ENCODE results near the gene SUGCT. TPM values are rescaled to one million over a fixed set of nuclear protein-coding genes. Genes with fewer than 3 reads are reported as not detected.

The SUGCT gene
- total RNA-seq, 1 donor from 2014 or later = 9.8 TPM

DNA sequence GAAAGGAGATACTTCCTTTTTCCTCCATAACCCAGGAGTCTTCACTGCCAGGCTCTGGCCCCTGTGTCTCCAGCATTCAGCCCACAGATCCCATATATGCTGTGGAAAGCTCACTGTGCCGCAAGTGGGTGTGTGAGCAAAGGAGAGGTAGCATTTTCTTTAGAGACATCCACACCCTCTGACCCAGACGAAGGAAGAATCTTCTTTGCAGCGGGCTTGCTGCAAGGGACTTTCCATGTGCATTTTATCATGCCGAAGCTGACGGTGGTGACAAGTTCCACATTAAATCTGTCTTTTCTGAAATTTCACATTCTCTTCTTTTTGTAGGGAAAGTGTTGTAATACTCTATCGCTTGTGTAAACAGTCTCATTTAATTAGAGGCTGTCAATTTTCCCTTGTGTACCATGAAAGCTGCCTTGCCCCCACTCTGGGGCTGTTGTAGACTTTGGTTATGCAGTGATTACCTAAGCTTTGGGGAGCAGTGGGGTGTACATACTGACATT is 409.5 kb downstream of the SUGCT start:
- no peak overlapping the region for H3K4me3 ChIP-seq
- intact Hi-C loops (cut with DNase I) = no loop called here
- H3K27ac ChIP-seq = peak overlapping the region; percentile 47 to 62
- H3K4me1 ChIP-seq = peaks cover 5 to 25% of the 10 kb centered on the region in 2 donors
- no peaks in the 10 kb centered on the region for H3K27me3 ChIP-seq
- DNase-seq (ENCODE audit: low spot score in 2 of 2) = no peak
- TF ChIP-seq CTCF (IDR thresholded peaks at IDR 0.05) = no peak
- H3K9me3 ChIP-seq = no peaks in the 10 kb centered on the region
- no peaks in the 10 kb centered on the region for H3K36me3 ChIP-seq

- Histone ChIP-seq H3K27me3 (no peaks in the 10 kb centered on the region), H3K27ac (peak overlapping the region; percentile 47 to 62), H3K9me3 (no peaks in the 10 kb centered on the region), H3K36me3 (no peaks in the 10 kb centered on the region), H3K4me1 (peaks cover 5 to 25% of the 10 kb centered on the region in 2 donors), H3K4me3 (no peak overlapping the region)
- no peak for DNase-seq (ENCODE audit: low spot score in 2 of 2)
- intact Hi-C loops (cut with DNase I) = no loop called here
- TF ChIP-seq CTCF (IDR thresholded peaks at IDR 0.05) = no peak
These were observed 410.1 kb downstream of the SUGCT start for GRCh38 chr7:40544871-40545303.

- intact Hi-C loops (cut with DNase I) = no loop called here
- Histone ChIP-seq H3K27me3 (no peaks in the 10 kb centered on the region), H3K4me3 (no peak overlapping the region), H3K4me1 (peaks cover 5 to 25% of the 10 kb centered on the region in 2 donors), H3K27ac (peak overlapping the region; percentile 47 to 62), H3K36me3 (no peaks in the 10 kb centered on the region), H3K9me3 (no peaks in the 10 kb centered on the region)
- no peak for DNase-seq (ENCODE audit: low spot score in 2 of 2)
- no peak for TF ChIP-seq CTCF (IDR thresholded peaks at IDR 0.05)
These were observed 410.9 kb downstream of the SUGCT start for GRCh38 chr7:40545739-40546138.

DNA sequence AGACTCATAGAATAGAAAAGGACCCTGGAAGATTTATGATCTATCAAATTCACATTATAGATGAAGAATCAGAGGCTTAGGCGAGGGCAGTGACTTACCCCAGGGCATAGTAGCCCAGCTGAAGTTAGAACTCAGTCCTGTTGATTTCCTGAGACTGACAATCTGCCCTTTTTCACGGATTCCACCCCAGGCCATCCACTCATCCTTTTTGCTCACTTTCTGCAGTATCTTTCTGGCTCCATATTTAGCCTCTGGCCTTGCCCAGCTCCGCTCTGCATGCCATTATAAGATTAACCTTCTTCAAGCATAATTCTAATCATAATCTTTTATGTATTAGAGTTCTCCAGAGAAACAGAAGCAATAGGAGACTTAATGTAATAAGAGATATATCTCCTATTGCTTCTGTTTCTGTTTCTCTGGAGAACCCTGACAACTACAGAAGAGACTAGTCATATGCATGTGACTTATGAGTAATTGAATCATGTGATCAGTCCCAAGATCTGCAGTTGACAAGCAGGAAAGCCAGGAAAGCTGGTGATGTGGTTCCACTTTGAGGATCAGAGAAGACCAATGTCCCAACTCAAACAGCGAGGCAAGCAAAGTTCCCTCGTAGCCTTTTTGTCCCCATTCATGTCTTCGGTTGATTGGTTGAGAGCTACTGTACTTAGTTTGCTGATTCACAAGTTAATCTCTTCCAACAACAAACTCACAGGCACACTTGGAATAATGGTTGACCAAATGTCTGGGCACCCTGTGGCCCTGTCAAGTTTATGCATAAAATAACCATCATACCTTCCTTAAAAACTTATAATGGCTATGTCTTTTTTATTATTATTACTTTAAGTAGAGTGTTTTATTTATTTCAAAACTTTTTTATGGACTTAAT is 412.1 kb downstream of the SUGCT start:
- H3K27me3 ChIP-seq = no peaks in the 10 kb centered on the region
- no peak overlapping the region for H3K4me3 ChIP-seq
- H3K4me1 ChIP-seq = peaks cover 5 to 26% of the 10 kb centered on the region in 2 donors

GRCh38 chr7:40549372-40550039 is 414.7 kb downstream of the SUGCT start:
- peaks cover 0 to 16% of the 10 kb centered on the region in 2 donors for H3K4me1 ChIP-seq
- H3K27ac ChIP-seq = no peak overlapping the region
- H3K9me3 ChIP-seq = no peaks in the 10 kb centered on the region
- no peak for DNase-seq (ENCODE audit: low spot score in 2 of 2)
- H3K36me3 ChIP-seq = no peaks in the 10 kb centered on the region
- intact Hi-C loops (cut with DNase I) = no loop called here
- no peak overlapping the region for H3K4me3 ChIP-seq
- no peak for TF ChIP-seq CTCF (IDR thresholded peaks at IDR 0.05)
- H3K27me3 ChIP-seq = no peaks in the 10 kb centered on the region

More for the DNA sequence above, 412.1 kb downstream of the SUGCT start:
- no peak for TF ChIP-seq CTCF (IDR thresholded peaks at IDR 0.05)
- H3K36me3 ChIP-seq = no peaks in the 10 kb centered on the region
- peak overlapping the region in 1 of 2 donors; percentile 36 for H3K27ac ChIP-seq
- intact Hi-C loops (cut with DNase I) = no loop called here
- DNase-seq (ENCODE audit: low spot score in 2 of 2) = no peak
- no peaks in the 10 kb centered on the region for H3K9me3 ChIP-seq
